Skeletal muscle satellite cell (primary cell): ENCODE measurements around the gene NANP.
A peak's percentile ranks its signal among the peaks of the same experiment; 100 is the strongest.
"Not testable (repeated sequence)": the region's sequence is repeated elsewhere in the genome, so short reads cannot be mapped to it uniquely, and the experiment has no call there.

Source experiments
- H3K27me3 ChIP-seq: 2 replicates; pipeline ENCODE4 v1.7.0; 2013; ENCODE audit warnings: low read length; ENCODE audit not compliant: control insufficient read depth, insufficient read depth
- H3K36me3 ChIP-seq: 2 replicates; pipeline ENCODE4 v1.7.0; 2013; ENCODE audit warnings: mild to moderate bottlenecking, control low read depth, low read length; ENCODE audit not compliant: insufficient read depth
- H3K4me1 ChIP-seq: 2 replicates; pipeline ENCODE4 v1.7.0; 2013; ENCODE audit warnings: low read length; ENCODE audit not compliant: control insufficient read depth, insufficient read depth
- H3K4me2 ChIP-seq: 2 replicates; pipeline ENCODE4 v1.7.0; 2013; ENCODE audit warnings: mild to moderate bottlenecking, low read length
- H3K4me3 ChIP-seq: 2 replicates; pipeline ENCODE4 v1.7.0; 2013; ENCODE audit warnings: low read length
- H3K9ac ChIP-seq: 2 replicates; pipeline ENCODE4 v1.7.0; 2013; ENCODE audit warnings: mild to moderate bottlenecking, low read depth, low read length, moderate library complexity
- H3K9me3 ChIP-seq: replicated peaks from 2 replicates; pipeline ENCODE4 v1.7.0; 2013; ENCODE audit warnings: mild to moderate bottlenecking, control low read depth, low read length

Gene NANP

DNA sequence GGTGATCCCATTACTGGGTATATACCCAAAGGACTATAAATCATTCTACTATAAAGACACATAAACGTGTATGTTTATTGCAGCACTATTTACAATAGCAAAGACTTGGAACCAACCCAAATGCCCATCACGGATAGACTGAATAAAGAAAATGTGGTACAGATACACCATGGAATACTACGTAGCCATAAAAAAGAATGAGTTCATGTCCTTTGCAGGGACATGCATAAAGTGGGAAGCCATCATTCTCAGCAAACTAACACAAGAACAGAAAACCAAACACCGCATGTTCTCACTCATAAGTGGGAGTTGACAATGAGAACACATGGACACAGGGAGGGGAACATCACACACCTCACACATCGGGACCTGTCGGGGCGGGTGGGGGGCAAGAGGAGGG, 40.2 kb downstream of the NANP start:
- not testable (repeated sequence) for H3K9ac ChIP-seq, H3K4me3 ChIP-seq, H3K36me3 ChIP-seq, H3K27me3 ChIP-seq, H3K9me3 ChIP-seq, H3K4me2 ChIP-seq
- H3K4me1 ChIP-seq, result peaks cover 15% of the 10 kb centered on the region

DNA sequence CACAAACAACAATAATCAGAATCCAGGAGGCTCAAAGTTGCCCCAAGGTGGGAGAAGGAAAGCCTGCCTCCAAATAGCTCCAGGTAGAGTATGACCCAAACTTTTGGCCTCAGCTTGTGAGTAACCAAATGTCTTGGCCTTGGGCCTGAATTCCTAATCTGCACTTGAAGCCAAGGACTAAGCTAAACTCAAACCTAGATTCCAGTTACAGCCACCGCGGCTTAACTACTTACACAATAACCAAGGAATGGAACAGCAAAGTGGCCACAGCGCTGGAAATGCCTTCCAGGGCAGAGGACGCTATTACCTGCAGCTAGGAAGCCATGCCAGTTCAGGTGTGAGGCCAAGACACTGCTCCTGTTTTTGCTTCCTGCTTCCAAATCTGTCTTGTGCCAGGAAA, 43.1 kb downstream of the NANP start:
- no peaks in the 10 kb centered on the region for H3K36me3 ChIP-seq
- no peaks in the 10 kb centered on the region for H3K27me3 ChIP-seq
- no peaks in the 10 kb centered on the region for H3K9me3 ChIP-seq
- H3K9ac ChIP-seq, result no peak overlapping the region
- H3K4me2 ChIP-seq, result no peak overlapping the region
- H3K4me3 ChIP-seq, result no peak overlapping the region
- H3K4me1 ChIP-seq, result peaks cover 15% of the 10 kb centered on the region

DNA sequence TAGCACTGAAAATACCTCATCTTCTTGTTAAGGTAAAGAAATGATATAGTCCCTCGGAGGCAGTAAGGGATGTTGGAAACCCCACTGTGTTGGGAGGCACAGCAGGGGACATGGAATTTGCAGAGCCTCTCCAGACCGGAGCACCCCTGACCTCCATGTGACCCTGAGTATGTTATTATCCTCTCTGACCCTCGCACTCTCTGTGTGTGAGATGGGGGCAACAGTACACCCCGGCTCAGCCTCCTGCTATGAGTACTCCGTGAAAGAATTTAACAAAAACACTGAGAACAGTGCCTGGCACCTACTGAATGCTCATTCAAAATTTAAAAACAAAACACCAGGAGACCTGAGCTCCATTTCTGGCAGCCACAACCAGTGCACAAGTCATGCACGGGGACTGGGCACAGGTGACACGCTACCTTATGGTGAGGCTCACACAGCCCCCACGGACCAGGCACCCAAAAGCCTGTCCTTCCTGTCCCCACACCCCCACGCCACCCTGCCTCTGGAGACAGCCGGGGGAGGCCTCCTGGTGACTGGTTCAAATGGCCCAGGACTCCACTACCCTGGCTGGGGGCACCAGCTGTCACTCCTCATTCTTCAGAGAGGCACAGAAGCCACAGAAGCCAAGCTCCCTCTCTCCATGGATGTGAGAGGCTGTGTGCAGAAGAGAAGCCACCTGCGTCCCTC, 44.6 kb downstream of the NANP start:
- no peaks in the 10 kb centered on the region for H3K27me3 ChIP-seq
- no peak overlapping the region for H3K4me2 ChIP-seq
- H3K36me3 ChIP-seq, result no peaks in the 10 kb centered on the region
- H3K9ac ChIP-seq, result no peak overlapping the region
- peaks cover 14% of the 10 kb centered on the region for H3K4me1 ChIP-seq
- no peaks in the 10 kb centered on the region for H3K9me3 ChIP-seq
- H3K4me3 ChIP-seq, result no peak overlapping the region

DNA sequence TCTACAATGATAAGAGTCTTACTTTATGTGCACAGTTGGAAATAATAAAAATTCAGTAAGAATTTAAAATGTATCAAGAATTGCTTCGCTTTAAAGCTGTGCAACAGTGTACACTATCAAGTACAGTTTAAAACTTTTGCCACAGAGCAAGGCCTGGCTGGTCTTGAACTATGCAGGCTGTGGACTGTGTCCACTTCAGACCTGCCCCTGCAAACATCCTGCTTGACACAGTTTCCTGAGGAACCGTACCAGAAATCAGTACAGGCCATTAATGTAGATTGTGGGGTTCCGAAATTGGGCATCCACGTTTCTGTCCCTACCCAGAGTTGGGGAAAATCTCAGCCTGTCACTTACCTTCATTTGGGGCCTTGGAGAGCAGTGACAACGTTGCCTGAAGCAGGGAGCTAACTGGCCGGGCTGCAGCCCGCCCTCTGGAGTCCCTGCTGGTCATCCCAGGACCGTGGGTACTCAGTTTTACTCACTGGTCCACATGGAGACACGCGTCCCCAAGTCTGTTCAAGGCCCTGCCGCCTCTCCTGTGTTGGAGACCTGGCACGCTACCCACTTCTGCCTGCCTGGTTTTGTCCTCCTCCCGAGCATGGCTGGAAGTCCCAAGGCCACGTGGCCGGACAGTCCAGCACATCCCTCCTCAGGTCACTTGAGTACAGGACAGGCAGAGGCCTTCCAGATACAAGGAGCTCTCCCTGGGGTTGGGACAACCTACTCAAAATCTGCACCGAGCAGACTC, 46.9 kb downstream of the NANP start:
- Histone ChIP-seq H3K4me2 (no peak overlapping the region), H3K4me1 (peaks cover 23% of the 10 kb centered on the region), H3K27me3 (no peaks in the 10 kb centered on the region), H3K9me3 (no peaks in the 10 kb centered on the region), H3K36me3 (no peaks in the 10 kb centered on the region), H3K4me3 (no peak overlapping the region), H3K9ac (no peak overlapping the region)

DNA sequence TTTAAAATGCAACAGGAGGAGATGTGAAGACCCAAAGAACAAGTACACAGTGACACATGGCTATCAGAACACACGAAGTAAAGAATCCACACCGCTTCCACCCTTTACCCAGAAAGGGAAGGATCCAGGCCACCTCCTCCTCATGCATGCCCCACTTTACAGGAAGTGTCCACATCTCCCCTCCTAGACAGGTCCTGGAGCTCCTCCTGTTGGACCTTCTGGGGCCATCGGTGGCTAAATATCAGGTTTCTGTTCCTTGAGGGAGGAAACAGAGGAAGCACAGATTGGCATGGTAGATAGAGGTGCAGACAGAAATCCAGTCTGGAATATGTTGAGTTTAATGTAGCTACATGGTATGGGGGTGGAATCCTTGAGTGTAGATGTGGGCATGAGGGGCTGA, 49.4 kb downstream of the NANP start:
- H3K4me1 ChIP-seq, result peaks cover 21% of the 10 kb centered on the region
- H3K4me2 ChIP-seq, result no peak overlapping the region

DNA sequence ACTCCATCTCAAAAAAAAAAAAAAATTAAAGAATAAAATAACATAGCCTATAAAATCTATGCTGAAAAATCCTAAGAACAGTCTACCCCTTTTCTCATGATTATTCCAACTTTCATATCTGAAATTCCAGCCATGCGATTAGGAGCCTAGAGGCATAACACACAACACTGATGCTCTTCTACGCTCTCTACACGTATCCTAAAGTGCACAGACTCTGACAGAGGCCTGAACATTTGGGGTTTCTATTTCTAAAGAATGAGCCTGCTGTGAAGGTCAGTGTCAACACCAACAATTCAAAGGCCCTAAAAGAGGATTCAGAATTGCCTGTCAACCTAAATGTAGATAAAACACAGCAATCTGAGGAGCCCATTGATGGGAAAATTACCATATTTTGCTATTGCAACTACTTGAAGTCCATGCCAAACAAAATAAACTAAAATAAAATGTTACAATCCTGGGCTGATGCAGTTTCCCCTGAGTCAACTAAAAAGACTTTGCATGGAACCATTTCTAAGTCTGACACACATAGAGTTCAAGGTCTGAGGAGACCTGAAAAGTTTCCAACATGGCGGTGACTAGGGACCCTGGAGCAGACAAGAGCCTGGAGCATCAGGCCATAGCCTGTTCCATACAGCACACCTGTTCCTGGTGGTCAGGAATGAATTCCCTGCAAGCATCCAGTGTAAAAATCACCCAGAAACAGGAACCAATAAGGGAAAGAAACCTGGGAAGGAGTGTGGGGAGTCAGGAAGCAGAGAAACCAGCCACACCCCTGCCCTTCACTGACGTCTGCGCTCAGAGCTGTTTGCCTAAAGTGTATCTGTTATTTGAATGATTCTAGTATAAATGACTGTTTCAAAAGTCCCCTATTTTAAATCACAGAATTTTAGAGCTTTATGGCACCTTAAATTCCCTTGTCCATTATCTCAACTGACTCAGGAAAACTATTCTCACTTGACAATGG, 50.2 kb downstream of the NANP start:
- no peak overlapping the region for H3K4me3 ChIP-seq
- H3K4me2 ChIP-seq, result peak overlapping the region; percentile 52
- no peaks in the 10 kb centered on the region for H3K36me3 ChIP-seq
- no peaks in the 10 kb centered on the region for H3K27me3 ChIP-seq
- H3K9me3 ChIP-seq, result no peaks in the 10 kb centered on the region
- no peak overlapping the region for H3K9ac ChIP-seq
- H3K4me1 ChIP-seq, result peaks cover 15% of the 10 kb centered on the region

More for the DNA sequence above, 49.4 kb downstream of the NANP start:
- H3K9me3 ChIP-seq, result no peaks in the 10 kb centered on the region
- no peak overlapping the region for H3K4me3 ChIP-seq
- H3K36me3 ChIP-seq, result no peaks in the 10 kb centered on the region
- H3K9ac ChIP-seq, result no peak overlapping the region
- no peaks in the 10 kb centered on the region for H3K27me3 ChIP-seq

DNA sequence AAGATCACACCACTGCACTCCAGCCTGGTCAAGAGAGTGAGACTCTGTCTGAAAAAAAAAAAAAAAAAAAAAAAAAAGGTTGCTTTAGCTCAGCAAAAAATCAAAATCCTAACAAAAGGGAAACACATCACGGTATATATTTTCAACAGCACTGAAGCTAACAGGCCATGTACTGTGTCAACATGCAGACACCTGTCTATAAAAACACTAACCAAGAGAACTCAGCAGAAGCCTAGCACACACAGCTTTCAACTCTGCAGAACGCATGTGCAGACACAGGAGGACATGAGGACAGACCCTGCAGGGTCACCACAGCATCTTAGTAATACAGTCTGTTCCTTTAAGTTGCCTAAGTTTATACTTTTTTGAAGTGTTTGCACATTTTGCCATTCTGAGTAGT, 52.0 kb downstream of the NANP start:
- H3K4me1 ChIP-seq, result peaks cover 15% of the 10 kb centered on the region
- no peaks in the 10 kb centered on the region for H3K9me3 ChIP-seq
- H3K36me3 ChIP-seq, result no peaks in the 10 kb centered on the region
- no peak overlapping the region for H3K9ac ChIP-seq
- H3K27me3 ChIP-seq, result no peaks in the 10 kb centered on the region
- no peak overlapping the region for H3K4me2 ChIP-seq
- no peak overlapping the region for H3K4me3 ChIP-seq

DNA sequence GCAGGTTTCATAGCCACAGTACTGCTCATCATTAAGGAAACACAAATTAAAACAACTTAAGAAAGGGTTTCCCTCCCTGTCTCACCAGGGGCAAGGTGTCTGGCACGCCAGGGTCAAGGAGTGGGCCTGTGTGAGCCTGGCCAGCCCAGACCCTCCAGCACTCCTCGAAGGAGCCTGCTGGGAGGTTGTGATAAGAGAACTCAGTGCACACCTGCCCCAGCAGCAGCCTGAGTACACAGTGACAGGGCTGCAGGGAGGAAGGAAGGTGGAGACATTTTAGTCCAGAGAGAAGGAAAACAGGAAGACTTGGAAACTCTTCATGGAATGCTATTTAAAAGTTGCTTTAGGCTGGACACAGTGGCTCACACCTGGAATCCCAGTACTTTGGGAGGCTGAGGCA, 52.6 kb downstream of the NANP start:
- no peaks in the 10 kb centered on the region for H3K36me3 ChIP-seq

DNA sequence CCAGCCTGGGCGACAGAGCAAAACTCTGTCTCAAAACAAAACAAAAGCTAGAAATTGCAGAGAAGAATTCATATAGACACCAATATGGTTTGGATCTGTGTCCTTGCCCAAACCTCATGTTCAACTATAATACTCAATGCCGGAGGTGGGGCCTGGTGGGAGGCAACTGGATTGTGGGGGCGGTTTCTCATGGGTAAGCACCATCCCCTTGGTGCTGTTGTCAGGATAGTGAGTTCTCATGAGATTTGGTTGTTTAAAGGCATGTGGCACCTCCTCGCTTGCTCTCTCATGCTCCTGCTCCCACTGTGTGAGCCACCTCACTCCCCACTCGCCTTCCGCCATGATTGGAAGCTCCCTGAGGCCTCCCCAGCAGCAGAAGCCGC, 53.7 kb downstream of the NANP start:
- H3K4me3 ChIP-seq, result no peak overlapping the region
- no peaks in the 10 kb centered on the region for H3K9me3 ChIP-seq
- H3K4me2 ChIP-seq, result no peak overlapping the region
- no peak overlapping the region for H3K9ac ChIP-seq
- H3K4me1 ChIP-seq, result peaks cover 15% of the 10 kb centered on the region
- H3K27me3 ChIP-seq, result no peaks in the 10 kb centered on the region
- no peaks in the 10 kb centered on the region for H3K36me3 ChIP-seq

More for the DNA sequence above, 52.6 kb downstream of the NANP start:
- peaks cover 15% of the 10 kb centered on the region for H3K4me1 ChIP-seq
- H3K9me3 ChIP-seq, result no peaks in the 10 kb centered on the region
- H3K9ac ChIP-seq, result no peak overlapping the region
- no peak overlapping the region for H3K4me2 ChIP-seq
- H3K27me3 ChIP-seq, result no peaks in the 10 kb centered on the region
- H3K4me3 ChIP-seq, result no peak overlapping the region

DNA sequence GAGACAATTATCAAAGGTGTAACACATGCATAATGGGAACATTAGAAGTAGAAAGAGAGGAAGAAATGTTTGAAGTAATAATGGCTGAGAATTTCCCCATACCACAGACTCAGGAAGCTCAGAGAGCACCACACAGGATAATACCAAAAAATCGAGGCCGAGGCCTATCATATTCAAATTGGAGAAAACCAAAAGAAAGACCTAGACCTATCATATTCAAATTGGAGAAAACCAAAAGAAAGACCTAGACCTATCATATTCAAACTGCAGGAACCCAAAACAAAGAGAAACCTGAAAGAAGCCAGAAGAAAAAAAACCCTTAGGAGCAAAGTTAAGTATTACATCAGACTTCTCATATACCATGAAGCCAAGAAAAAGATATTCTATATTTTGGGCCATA, 56.5 kb downstream of the NANP start:
- Histone ChIP-seq H3K27me3 (no peaks in the 10 kb centered on the region), H3K4me2 (no peak overlapping the region), H3K9ac (no peak overlapping the region), H3K36me3 (no peaks in the 10 kb centered on the region), H3K9me3 (no peaks in the 10 kb centered on the region), H3K4me3 (no peak overlapping the region), H3K4me1 (no peaks in the 10 kb centered on the region)

DNA sequence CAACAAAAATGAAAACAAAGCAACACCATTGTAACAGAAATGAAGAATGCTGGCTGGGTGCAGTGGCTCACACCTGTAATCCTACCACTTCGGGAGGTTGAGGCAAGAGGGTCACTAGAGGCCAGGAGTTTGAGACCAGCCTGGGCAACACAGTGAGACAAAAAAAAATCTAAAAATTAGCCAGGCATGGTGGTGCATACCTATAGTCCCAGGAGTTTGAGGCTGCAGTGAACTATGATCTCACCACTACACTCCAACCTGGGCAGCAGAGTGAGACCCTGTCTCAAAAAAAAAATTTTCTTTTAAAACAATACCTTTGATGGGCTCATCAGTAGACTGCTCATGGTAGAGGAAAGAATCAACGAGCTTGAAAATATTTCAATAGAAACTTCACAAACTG, 57.0 kb downstream of the NANP start:
- Histone ChIP-seq H3K4me3 (no peak overlapping the region), H3K4me2 (no peak overlapping the region), H3K9ac (no peak overlapping the region), H3K4me1 (no peaks in the 10 kb centered on the region), H3K9me3 (no peaks in the 10 kb centered on the region), H3K36me3 (no peaks in the 10 kb centered on the region), H3K27me3 (no peaks in the 10 kb centered on the region)
